GM23338 (cell line): ENCODE data around the gene FBXW2.

Experiments
- CREB1 ChIP-seq: fragments of 250-450 bp; sonication (Bioruptor Pico); IDR thresholded peaks from 2 replicates; pipeline ENCODE4 v1.5.0; 2020; ENCODE audit warnings: low read depth, mild to moderate bottlenecking, moderate library complexity
- CTCF ChIP-seq, 2 experiments: fragments of 200-600 bp in 1 of 2; sonication (generic) in 1 of 2; conservative IDR thresholded peaks; 2 replicates each; pipeline versions ENCODE4 v1.5.1 to v1.6.1; 2016 to 2017; ENCODE audit warnings: antibody characterized with exemption in 2 of 2, low read depth in 2 of 2, mild to moderate bottlenecking in 2 of 2, moderate library complexity in 1 of 2
- ETS1 ChIP-seq: IDR thresholded peaks from 2 replicates; pipeline ENCODE4 v1.6.1; 2016; ENCODE audit warnings: antibody characterized with exemption
- EZH2 ChIP-seq: fragments of 200-600 bp; sonication (generic); IDR thresholded peaks from one replicate; pipeline ENCODE4 v1.8.0; 2017; ENCODE audit warnings: antibody characterized with exemption, mild to moderate bottlenecking, low read depth; ENCODE audit not compliant: unreplicated experiment
- EZH2phosphoT487 ChIP-seq: fragments of 200-600 bp; sonication (generic); IDR thresholded peaks from one replicate; pipeline ENCODE4 v1.8.1; 2018; ENCODE audit warnings: antibody characterized with exemption; ENCODE audit not compliant: unreplicated experiment
- JUNB ChIP-seq: IDR thresholded peaks from one replicate; pipeline ENCODE4 v1.6.1; 2016; ENCODE audit warnings: antibody characterized with exemption; ENCODE audit not compliant: unreplicated experiment
- NANOG ChIP-seq: IDR thresholded peaks from 2 replicates; pipeline ENCODE4 v1.6.1; 2016; ENCODE audit warnings: antibody characterized with exemption, borderline replicate concordance
- POLR2AphosphoS5 ChIP-seq: IDR thresholded peaks from 2 replicates; pipeline ENCODE4 v1.6.1; 2016; ENCODE audit warnings: antibody characterized with exemption, low read depth
- REST ChIP-seq: IDR thresholded peaks from one replicate; pipeline ENCODE4 v1.6.1; 2018; ENCODE audit warnings: antibody characterized with exemption; ENCODE audit not compliant: unreplicated experiment
- STAT1 ChIP-seq: IDR thresholded peaks from one replicate; pipeline ENCODE4 v1.6.1; 2016; ENCODE audit warnings: antibody characterized with exemption; ENCODE audit not compliant: unreplicated experiment
- ZNF114 ChIP-seq: fragments of 250-450 bp; sonication (Bioruptor Pico); IDR thresholded peaks from 2 replicates; pipeline ENCODE4 v1.5.0; 2020; ENCODE audit warnings: mild to moderate bottlenecking, moderate library complexity
- ZNF462 ChIP-seq: fragments of 250-450 bp; sonication (Bioruptor Pico); IDR thresholded peaks from 2 replicates; pipeline ENCODE4 v1.5.0; 2020; ENCODE audit warnings: mild to moderate bottlenecking, moderate library complexity

- no peak for TF ChIP-seq JUNB
- no peak for TF ChIP-seq CTCF (conservative IDR thresholded peaks at IDR 0.05; ENCODE audit: low read depth in 2 of 2)
- no peak for TF ChIP-seq POLR2AphosphoS5
- TF ChIP-seq EZH2: no peak
- no peak for TF ChIP-seq NANOG
- TF ChIP-seq EZH2phosphoT487: no peak
- TF ChIP-seq REST: no peak
- TF ChIP-seq CREB1: no peak
- TF ChIP-seq ETS1: no peak
- TF ChIP-seq ZNF114 (CRISPR knock-in tag): no peak
- TF ChIP-seq STAT1: no peak
- TF ChIP-seq ZNF462: no peak
These were observed 69.7 kb downstream of the FBXW2 start for GRCh38 chr9:120723565-120723964.
